ENCODE measurements around the gene SMYD2. TPM values are rescaled to one million over a fixed set of nuclear protein-coding genes. Genes with fewer than 3 reads are reported as not detected.

SMYD2 gene
- total and polyA plus RNA-seq, 3 donors from 2014 or later: 73.9 to 89.4 (median 75.5) TPM

- intact Hi-C loops (cut with DNase I; ENCODE audit: low total_unique reads): loop anchor here (5.0 kb wide), 1 partner anchor 257 kb away; no protein-coding TSS in a partner anchor
- WGBS, 2 donors: 68 to 80% methylated on average over 12 of the region's 12 CpGs
- H3K27ac ChIP-seq: no peak overlapping the region
Observed at GRCh38 chr1:214330715-214331114, 49.8 kb downstream of the SMYD2 start.

GRCh38 chr1:214331180-214331579, 50.2 kb downstream of the SMYD2 start:
- DNase-seq: peak; percentile 22
- Histone ChIP-seq H3K36me3 (ENCODE audit: low read depth, missing control alignments) (no peaks in the 10 kb centered on the region), H3K27me3 (no peaks in the 10 kb centered on the region), H3K27ac (no peak overlapping the region), H3K4me1 (peaks cover 4% of the 10 kb centered on the region), H3K9me3 (no peaks in the 10 kb centered on the region), H3K4me3 (no peak overlapping the region)
- WGBS, 2 donors: 96 to 100% methylated on average over 1 of the region's 1 CpG
- intact Hi-C loops (cut with DNase I; ENCODE audit: low total_unique reads): loop anchor here (5.0 kb wide), 1 partner anchor 256 kb away; no protein-coding TSS in a partner anchor
- TF ChIP-seq POLR2A (IDR thresholded peaks at IDR 0.05): no peak
- no peak for TF ChIP-seq CTCF (IDR thresholded peaks at IDR 0.05)

More at GRCh38 chr1:214330715-214331114, 49.8 kb downstream of the SMYD2 start:
- Histone ChIP-seq H3K4me3 (no peak overlapping the region), H3K9me3 (no peaks in the 10 kb centered on the region), H3K36me3 (ENCODE audit: low read depth, missing control alignments) (no peaks in the 10 kb centered on the region), H3K27me3 (no peaks in the 10 kb centered on the region), H3K4me1 (peaks cover 4% of the 10 kb centered on the region)
- no peak for DNase-seq
- TF ChIP-seq POLR2A (IDR thresholded peaks at IDR 0.05): no peak
- no peak for TF ChIP-seq CTCF (IDR thresholded peaks at IDR 0.05)

GRCh38 chr1:214331827-214332423, 51.0 kb downstream of the SMYD2 start:
- Histone ChIP-seq H3K27ac (no peak overlapping the region), H3K36me3 (ENCODE audit: low read depth, missing control alignments) (no peaks in the 10 kb centered on the region), H3K9me3 (no peaks in the 10 kb centered on the region), H3K27me3 (no peaks in the 10 kb centered on the region), H3K4me1 (peaks cover 4% of the 10 kb centered on the region), H3K4me3 (no peak overlapping the region)
- WGBS, 2 donors: 67 to 69% methylated on average over 8 to 9 of the region's 9 CpGs
- intact Hi-C loops (cut with DNase I; ENCODE audit: low total_unique reads): loop anchor here (5.0 kb wide), 1 partner anchor 255 kb away; no protein-coding TSS in a partner anchor
- peak; percentile 59 for DNase-seq
- no peak for TF ChIP-seq POLR2A (IDR thresholded peaks at IDR 0.05)
- peak in 2 of 3 experiments; percentile 66 to 73 for TF ChIP-seq CTCF (IDR thresholded peaks at IDR 0.05)

- WGBS, 2 donors: 63 to 69% methylated on average over 2 to 6 of the region's 6 CpGs
- Histone ChIP-seq H3K4me3 (no peak overlapping the region), H3K27ac (no peak overlapping the region), H3K36me3 (ENCODE audit: low read depth, missing control alignments) (no peaks in the 10 kb centered on the region), H3K27me3 (no peaks in the 10 kb centered on the region), H3K4me1 (peaks cover 4% of the 10 kb centered on the region), H3K9me3 (no peaks in the 10 kb centered on the region)
- intact Hi-C loops (cut with DNase I; ENCODE audit: low total_unique reads): loop anchor here (5.0 kb wide), 1 partner anchor 254 kb away; no protein-coding TSS in a partner anchor
- peak; percentile 69 to 88 (median 83) for TF ChIP-seq CTCF (IDR thresholded peaks at IDR 0.05)
- no peak for TF ChIP-seq POLR2A (IDR thresholded peaks at IDR 0.05)
- peak; percentile 64 for DNase-seq
Observed at GRCh38 chr1:214332946-214333798, 52.2 kb downstream of the SMYD2 start.

Measured in testis (tissue), 3 donors.